AG10803 (cell line): ENCODE results near the gene LRP4.

Experiments used
- DNase-seq: peaks from one replicate; pipeline ENCODE4 v3.0.0; 2010; ENCODE audit warnings: low read depth
- H3K4me3 ChIP-seq: 2 replicates; pipeline ENCODE4 v1.5.1; 2011; ENCODE audit warnings: mild to moderate bottlenecking, low read length, control low read depth
- CTCF ChIP-seq: conservative IDR thresholded peaks from 2 replicates; pipeline ENCODE4 v1.5.1; 2011; ENCODE audit warnings: mild to moderate bottlenecking, low read length, control low read depth, inconsistent platforms

LRP4 gene

GRCh38 chr11:46892838-46893237, 25.5 kb downstream of the LRP4 start:
- TF ChIP-seq CTCF: no peak
- no peak for DNase-seq
- H3K4me3 ChIP-seq: no peak overlapping the region

GRCh38 chr11:46892109-46892508, 26.2 kb downstream of the LRP4 start:
- H3K4me3 ChIP-seq: no peak overlapping the region
- DNase-seq: no peak
- no peak for TF ChIP-seq CTCF

- no peak overlapping the region for H3K4me3 ChIP-seq
- no peak for TF ChIP-seq CTCF
- DNase-seq: peak; percentile 10
Observed at GRCh38 chr11:46890665-46891064, 27.7 kb downstream of the LRP4 start.

- DNase-seq: peak; percentile 66
- peak; percentile 93 for TF ChIP-seq CTCF
- no peak overlapping the region for H3K4me3 ChIP-seq
Observed at GRCh38 chr11:46889689-46890475, 28.5 kb downstream of the LRP4 start.

- TF ChIP-seq CTCF: no peak
- H3K4me3 ChIP-seq: no peak overlapping the region
- no peak for DNase-seq
Observed at GRCh38 chr11:46889251-46889650, 29.1 kb downstream of the LRP4 start.

- no peak for TF ChIP-seq CTCF
- no peak for DNase-seq
- no peak overlapping the region for H3K4me3 ChIP-seq
Observed at GRCh38 chr11:46888636-46889035, 29.7 kb downstream of the LRP4 start.

- no peak overlapping the region for H3K4me3 ChIP-seq
- DNase-seq: no peak
- no peak for TF ChIP-seq CTCF
Observed at GRCh38 chr11:46886211-46886610, 32.1 kb downstream of the LRP4 start.
